ENCODE results near the gene BDNF. TPM values are rescaled to one million over a fixed set of nuclear protein-coding genes. Genes with fewer than 3 reads are reported as not detected.

Gene BDNF
- polyA plus RNA-seq, 1 donor (not counting 4 experiments of a cell fraction or from before 2014, with no cell fraction given) = 0.35 TPM

GRCh38 chr11:27718863-27719545 lies 18.7 kb upstream of the BDNF start:
- Histone ChIP-seq H4K20me1 (ENCODE audit: control insufficient read depth, extremely low read depth, insufficient read depth, low read length) (no peaks in the 10 kb centered on the region), H3K9me1 (ENCODE audit: control insufficient read depth, extremely low read depth, insufficient read depth, low read length) (no peaks in the 10 kb centered on the region), H3K79me2 (ENCODE audit: control insufficient read depth, insufficient read depth, low read length) (no peaks in the 10 kb centered on the region), H3K4me1 (ENCODE audit: control insufficient read depth, extremely low read depth, insufficient read depth, low read length) (peaks cover 12% of the 10 kb centered on the region), H3K9me3 (ENCODE audit: control insufficient read depth, low read depth, low read length) (no peaks in the 10 kb centered on the region), H2AFZ (ENCODE audit: control insufficient read depth, low read length) (no peak overlapping the region), H3K27ac (ENCODE audit: control insufficient read depth, insufficient read depth, low read length) (no peak overlapping the region), H3K4me2 (ENCODE audit: control insufficient read depth, extremely low read depth, insufficient read depth, low read depth, low read length) (peak overlapping the region; percentile 51), H3K4me3 (ENCODE audit: control insufficient read depth in 2 of 3, extremely low read depth in 1 of 3, insufficient read depth in 2 of 3, low read depth in 1 of 3, low read length in 3 of 3) (peak overlapping the region in 2 of 3 experiments; percentile 48 to 49), H3K27me3 (ENCODE audit: control insufficient read depth, extremely low read depth, insufficient read depth, low read length) (peaks cover 62% of the 10 kb centered on the region), H3K36me3 (ENCODE audit: control insufficient read depth in 2 of 2, extremely low read depth in 1 of 2, insufficient read depth in 2 of 2, low read length in 2 of 2) (no peaks in the 10 kb centered on the region), H3K9ac (ENCODE audit: control insufficient read depth, extremely low read depth, insufficient read depth, low read length) (no peak overlapping the region)
- DNase-seq (ENCODE audit: low read depth, low spot score) = no peak
- no peak for FAIRE-seq
- dilution Hi-C loops (cut with MboI; ENCODE audit: extremely low pct_ligation_motif_present, low sequenced_read_pairs) = no loop called here
- TF ChIP-seq, protein P1, sequence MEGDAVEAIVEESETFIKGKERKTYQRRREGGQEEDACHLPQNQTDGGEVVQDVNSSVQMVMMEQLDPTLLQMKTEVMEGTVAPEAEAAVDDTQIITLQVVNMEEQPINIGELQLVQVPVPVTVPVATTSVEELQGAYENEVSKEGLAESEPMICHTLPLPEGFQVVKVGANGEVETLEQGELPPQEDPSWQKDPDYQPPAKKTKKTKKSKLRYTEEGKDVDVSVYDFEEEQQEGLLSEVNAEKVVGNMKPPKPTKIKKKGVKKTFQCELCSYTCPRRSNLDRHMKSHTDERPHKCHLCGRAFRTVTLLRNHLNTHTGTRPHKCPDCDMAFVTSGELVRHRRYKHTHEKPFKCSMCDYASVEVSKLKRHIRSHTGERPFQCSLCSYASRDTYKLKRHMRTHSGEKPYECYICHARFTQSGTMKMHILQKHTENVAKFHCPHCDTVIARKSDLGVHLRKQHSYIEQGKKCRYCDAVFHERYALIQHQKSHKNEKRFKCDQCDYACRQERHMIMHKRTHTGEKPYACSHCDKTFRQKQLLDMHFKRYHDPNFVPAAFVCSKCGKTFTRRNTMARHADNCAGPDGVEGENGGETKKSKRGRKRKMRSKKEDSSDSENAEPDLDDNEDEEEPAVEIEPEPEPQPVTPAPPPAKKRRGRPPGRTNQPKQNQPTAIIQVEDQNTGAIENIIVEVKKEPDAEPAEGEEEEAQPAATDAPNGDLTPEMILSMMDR (optimal IDR thresholded peaks at IDR 0.05 in 1 of 3, IDR thresholded peaks at IDR 0.05 in 1 of 3, conservative IDR thresholded peaks at IDR 0.05 in 1 of 3; ENCODE audit: extremely low read depth in 1 of 3, insufficient read depth in 2 of 3, low read length in 3 of 3) = no peak
- TF ChIP-seq EZH2 (IDR thresholded peaks at IDR 0.05; ENCODE audit: low read length) = peak; percentile 77

DNA sequence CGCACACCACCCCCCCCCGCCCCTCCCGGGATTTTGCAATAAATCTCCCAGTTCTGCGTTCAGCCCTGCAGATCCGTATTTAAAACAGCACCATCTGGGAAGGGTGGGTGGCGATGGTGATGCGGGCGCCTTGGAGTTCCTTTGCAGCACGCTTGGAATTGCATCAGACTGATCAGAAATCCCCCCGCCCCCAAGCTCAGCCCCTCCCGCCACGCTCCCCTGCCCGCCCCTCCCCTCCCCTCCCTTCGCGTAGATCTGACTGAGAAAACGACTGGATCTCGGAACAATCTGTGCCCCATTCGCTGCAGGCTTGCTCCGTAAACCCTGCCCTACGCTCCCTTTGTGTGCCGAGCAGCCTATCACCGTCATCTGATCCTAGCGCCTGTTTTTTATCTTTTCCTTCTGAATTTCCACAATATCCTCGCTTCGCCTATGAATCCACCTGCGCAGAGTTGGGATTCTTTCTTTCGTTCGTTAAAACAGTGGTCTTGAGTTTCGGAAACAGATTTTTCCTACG lies 18.1 kb upstream of the BDNF start:
- Histone ChIP-seq H3K4me3 (ENCODE audit: control insufficient read depth in 2 of 3, extremely low read depth in 1 of 3, insufficient read depth in 2 of 3, low read depth in 1 of 3, low read length in 3 of 3) (peak overlapping the region in 2 of 3 experiments; percentile 48 to 49), H4K20me1 (ENCODE audit: control insufficient read depth, extremely low read depth, insufficient read depth, low read length) (no peaks in the 10 kb centered on the region), H3K9ac (ENCODE audit: control insufficient read depth, extremely low read depth, insufficient read depth, low read length) (no peak overlapping the region), H3K27me3 (ENCODE audit: control insufficient read depth, extremely low read depth, insufficient read depth, low read length) (peaks cover 59% of the 10 kb centered on the region), H3K9me3 (ENCODE audit: control insufficient read depth, low read depth, low read length) (no peaks in the 10 kb centered on the region), H3K9me1 (ENCODE audit: control insufficient read depth, extremely low read depth, insufficient read depth, low read length) (no peaks in the 10 kb centered on the region), H3K4me2 (ENCODE audit: control insufficient read depth, extremely low read depth, insufficient read depth, low read depth, low read length) (peak overlapping the region; percentile 51), H3K79me2 (ENCODE audit: control insufficient read depth, insufficient read depth, low read length) (no peaks in the 10 kb centered on the region), H3K27ac (ENCODE audit: control insufficient read depth, insufficient read depth, low read length) (no peak overlapping the region), H3K4me1 (ENCODE audit: control insufficient read depth, extremely low read depth, insufficient read depth, low read length) (peaks cover 12% of the 10 kb centered on the region), H2AFZ (ENCODE audit: control insufficient read depth, low read length) (no peak overlapping the region), H3K36me3 (ENCODE audit: control insufficient read depth in 2 of 2, extremely low read depth in 1 of 2, insufficient read depth in 2 of 2, low read length in 2 of 2) (no peaks in the 10 kb centered on the region)
- dilution Hi-C loops (cut with MboI; ENCODE audit: extremely low pct_ligation_motif_present, low sequenced_read_pairs) = no loop called here
- TF ChIP-seq, protein P1 (optimal IDR thresholded peaks at IDR 0.05 in 1 of 3, IDR thresholded peaks at IDR 0.05 in 1 of 3, conservative IDR thresholded peaks at IDR 0.05 in 1 of 3; ENCODE audit: extremely low read depth in 1 of 3, insufficient read depth in 2 of 3, low read length in 3 of 3) = no peak
- no peak for TF ChIP-seq EZH2 (IDR thresholded peaks at IDR 0.05; ENCODE audit: low read length)
- no peak for DNase-seq (ENCODE audit: low read depth, low spot score)
- no peak for FAIRE-seq
